Astrocyte (in vitro differentiated cells and primary cell): ENCODE data around the gene ARID3C.

Experiments
- EZH2 ChIP-seq: IDR thresholded peaks from 2 replicates; pipeline ENCODE4 v1.6.1; 2012; ENCODE audit warnings: mild to moderate bottlenecking, low read length, inconsistent platforms; ENCODE audit not compliant: insufficient read depth
- TF ChIP-seq, protein P1 (sequence below): IDR thresholded peaks from 2 replicates; pipeline ENCODE4 v1.5.1; 2011; ENCODE audit warnings: low read depth, mild to moderate bottlenecking, inconsistent platforms, low read length, moderate library complexity; ENCODE audit not compliant: insufficient read depth

- TF ChIP-seq, protein P1, sequence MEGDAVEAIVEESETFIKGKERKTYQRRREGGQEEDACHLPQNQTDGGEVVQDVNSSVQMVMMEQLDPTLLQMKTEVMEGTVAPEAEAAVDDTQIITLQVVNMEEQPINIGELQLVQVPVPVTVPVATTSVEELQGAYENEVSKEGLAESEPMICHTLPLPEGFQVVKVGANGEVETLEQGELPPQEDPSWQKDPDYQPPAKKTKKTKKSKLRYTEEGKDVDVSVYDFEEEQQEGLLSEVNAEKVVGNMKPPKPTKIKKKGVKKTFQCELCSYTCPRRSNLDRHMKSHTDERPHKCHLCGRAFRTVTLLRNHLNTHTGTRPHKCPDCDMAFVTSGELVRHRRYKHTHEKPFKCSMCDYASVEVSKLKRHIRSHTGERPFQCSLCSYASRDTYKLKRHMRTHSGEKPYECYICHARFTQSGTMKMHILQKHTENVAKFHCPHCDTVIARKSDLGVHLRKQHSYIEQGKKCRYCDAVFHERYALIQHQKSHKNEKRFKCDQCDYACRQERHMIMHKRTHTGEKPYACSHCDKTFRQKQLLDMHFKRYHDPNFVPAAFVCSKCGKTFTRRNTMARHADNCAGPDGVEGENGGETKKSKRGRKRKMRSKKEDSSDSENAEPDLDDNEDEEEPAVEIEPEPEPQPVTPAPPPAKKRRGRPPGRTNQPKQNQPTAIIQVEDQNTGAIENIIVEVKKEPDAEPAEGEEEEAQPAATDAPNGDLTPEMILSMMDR, result no peak
- no peak for TF ChIP-seq EZH2
Measured at GRCh38 chr9:34659592-34660253, 30.9 kb upstream of the ARID3C start.
